HepG2 (cell line): ENCODE data around the gene MMP28. TPM values are rescaled to one million over a fixed set of nuclear protein-coding genes. Genes with fewer than 3 reads are reported as not detected.

Experiments
- ATAC-seq: fragments of 200-7000 bp; cut with Tn5 transposase; 3 replicates; pipeline ENCODE4 v1.9.1; 2020; ENCODE audit warnings: mild to moderate bottlenecking, moderate library complexity
- BruUV-seq: library from RNA; stranded (reverse); fragments of 400-500 nt; replicated peaks from 2 replicates; lab custom pipeline; 2021; lab: Mats Ljungman, UMichigan
- CTCF ChIA-PET: fragments of 300-600 bp; formaldehyde crosslinking; extraction: SDS; loops from one replicate; lab custom pipeline; 2021; ENCODE audit warnings: low total read pairs, inconsistent platforms, low intra/inter-chr PET ratio; lab: Yijun Ruan, JAX
- POLR2A ChIA-PET: fragments of 350-600 bp; sonication (Branson Sonifier 250); formaldehyde crosslinking; loops from one replicate; lab custom pipeline; 2020; ENCODE audit warnings: antibody characterized with exemption, inconsistent platforms; lab: Yijun Ruan, JAX
- DNase-seq: peaks from one replicate; pipeline ENCODE4 v3.0.0-alpha.2; 2015; ENCODE audit warnings: low spot score
- FAIRE-seq: peaks from 3 replicates; lab custom pipeline; 2011; peaks lifted over from hg19 to GRCh38; lab: Jason Lieb, UNC
- H2AFZ ChIP-seq: one replicate; pipeline ENCODE4 v1.6.1; 2011; ENCODE audit warnings: low read length, inconsistent platforms
- H3K27ac ChIP-seq: fragments of 300-600 bp; 3 replicates; pipeline ENCODE4 v1.8.0; 2011; ENCODE audit warnings: mixed run types, mild to moderate bottlenecking, mixed read lengths, low read length, inconsistent platforms; ENCODE audit not compliant: insufficient read depth; ENCODE audit errors: extremely low read length
- H3K27me3 ChIP-seq, 2 experiments: fragments of 200-600 bp in 1 of 2; 2 replicates in 1 of 2; 3 replicates in 1 of 2; pipeline versions ENCODE4 v1.6.0 to v1.8.0; 2011; ENCODE audit warnings: low read length in 2 of 2, mild to moderate bottlenecking in 2 of 2, moderate library complexity in 2 of 2, inconsistent platforms in 1 of 2; ENCODE audit not compliant: insufficient read depth in 2 of 2, control insufficient read depth in 1 of 2
- H3K36me3 ChIP-seq, 2 experiments: fragments of 200-600 bp in 1 of 2; replicated peaks in 1 of 2; 2 replicates in 1 of 2; 3 replicates in 1 of 2; pipeline versions ENCODE4 v1.5.1 to v1.8.0; 2011; ENCODE audit warnings: low read length in 2 of 2, inconsistent platforms in 1 of 2; ENCODE audit not compliant: insufficient read depth in 2 of 2, control insufficient read depth in 1 of 2
- H3K4me1 ChIP-seq: 2 replicates; pipeline ENCODE4 v1.5.1; 2012; ENCODE audit warnings: low read length, inconsistent platforms; ENCODE audit not compliant: insufficient read depth
- H3K4me2 ChIP-seq: 2 replicates; pipeline ENCODE4 v1.6.0; 2011; ENCODE audit warnings: low read depth, low read length, inconsistent platforms
- H3K4me3 ChIP-seq, 3 experiments: fragments of 200-600 bp in 1 of 3; sonication (generic), shearing (Covaris generic) in 1 of 3; replicated peaks in 1 of 3; 2 replicates each; pipeline ENCODE4 v1.5.1; 2011 to 2016; ENCODE audit warnings: low read length in 3 of 3, inconsistent platforms in 2 of 3, low read depth in 2 of 3, mild to moderate bottlenecking in 2 of 3, control low read depth in 1 of 3, mixed read lengths in 1 of 3; ENCODE audit not compliant: insufficient read depth in 1 of 3
- H3K79me2 ChIP-seq: one replicate; pipeline ENCODE4 v1.6.1; 2011; ENCODE audit warnings: low read length, inconsistent platforms; ENCODE audit not compliant: insufficient read depth
- H3K9ac ChIP-seq: 2 replicates; pipeline ENCODE4 v1.6.0; 2011; ENCODE audit warnings: mild to moderate bottlenecking, low read depth, low read length, inconsistent platforms; ENCODE audit not compliant: insufficient read depth
- H3K9me3 ChIP-seq: 2 replicates; pipeline ENCODE4 v1.5.1; 2012; ENCODE audit warnings: mild to moderate bottlenecking, low read length
- H4K20me1 ChIP-seq: 2 replicates; pipeline ENCODE4 v1.6.0; 2011; ENCODE audit warnings: inconsistent platforms, mild to moderate bottlenecking, low read length, moderate library complexity; ENCODE audit not compliant: insufficient read depth
- ATF7 ChIP-seq, 2 experiments: fragments of 450-650 bp in 1 of 2; sonication (generic) in 1 of 2; formaldehyde crosslinking in 1 of 2; IDR thresholded peaks; 2 replicates each; pipeline versions ENCODE4 v1.4.0 to v1.6.1; 2016 to 2020; ENCODE audit warnings: antibody characterized with exemption in 1 of 2, mild to moderate bottlenecking in 1 of 2, missing genetic modification reagents in 1 of 2
- CC2D1A ChIP-seq: sonication (generic); formaldehyde crosslinking; IDR thresholded peaks from 2 replicates; pipeline ENCODE4 v1.8.1; 2023; ENCODE audit warnings: mild to moderate bottlenecking, missing genetic modification reagents
- ZNF180 ChIP-seq: sonication (generic); formaldehyde crosslinking; IDR thresholded peaks from 2 replicates; pipeline ENCODE4 v1.4.0; 2020; ENCODE audit warnings: low read depth, missing genetic modification reagents, borderline replicate concordance
- ZNF367 ChIP-seq: sonication (generic); formaldehyde crosslinking; IDR thresholded peaks from 2 replicates; pipeline ENCODE4 v1.4.0; 2020; ENCODE audit warnings: missing genetic modification reagents, borderline replicate concordance
- ZNF816 ChIP-seq: sonication (generic); formaldehyde crosslinking; IDR thresholded peaks from 2 replicates; pipeline ENCODE4 v1.8.0; 2022; ENCODE audit warnings: missing genetic modification reagents, mild to moderate bottlenecking, borderline replicate concordance
- WGBS: methylation state at CpG from one replicate; pipeline ENCODE4 v1.1.6; 2017; ENCODE audit warnings: low lambda C conversion rate; 5-methylcytosine and 5-hydroxymethylcytosine counted together
- in situ Hi-C: cut with HindIII; loops from 2 replicates; pipeline ENCODE4 v1.10.0; 2017; ENCODE audit warnings: low pct_unique_long_range_greater_than_20kb; ENCODE audit not compliant: extremely low pct_ligation_motif_present
- intact Hi-C: fragments of 100-400 bp; cut with micrococcal nuclease; formaldehyde crosslinking; loops from one replicate; pipeline ENCODE4 v1.10.0; 2022; ENCODE audit not compliant: unreplicated experiment
- polyA plus RNA-seq, 8 experiments: library from polyadenylated mRNA; depleted of rRNA in 3 of 8; stranded (reverse) in 7 of 8; unstranded in 1 of 8; fragments of >200 nt; fragmentation: Illumina TruSeq in 4 of 8; extraction: Trizol in 4 of 8; gene quantifications; 2 replicates each; pipeline versions ENCODE4 v1.2.1 to v1.2.3, GENCODE V29; 2011 to 2016; ENCODE audit warnings: low read depth in 4 of 8, missing spikeins in 1 of 8, mixed read lengths in 1 of 8; ENCODE audit not compliant: insufficient read depth in 1 of 8
- total RNA-seq, 5 experiments: library from RNA; depleted of rRNA; stranded (reverse); fragments of >200 nt; fragmentation: Illumina TruSeq; extraction: Trizol; gene quantifications; 2 replicates each; pipeline ENCODE4 v1.2.3, GENCODE V29; 2016; ENCODE audit warnings: low read depth in 1 of 5
- TF ChIP-seq, protein P1 (sequence below): sonication (generic); formaldehyde crosslinking; IDR thresholded peaks from 2 replicates; pipeline ENCODE4 v1.4.0; 2020; ENCODE audit warnings: missing genetic modification reagents, mild to moderate bottlenecking, borderline replicate concordance

The MMP28 gene
- total and polyA plus RNA-seq, 2 of the 13 experiments (the other 11 are each of a cell fraction or from before 2014, with no cell fraction given): not detected

DNA sequence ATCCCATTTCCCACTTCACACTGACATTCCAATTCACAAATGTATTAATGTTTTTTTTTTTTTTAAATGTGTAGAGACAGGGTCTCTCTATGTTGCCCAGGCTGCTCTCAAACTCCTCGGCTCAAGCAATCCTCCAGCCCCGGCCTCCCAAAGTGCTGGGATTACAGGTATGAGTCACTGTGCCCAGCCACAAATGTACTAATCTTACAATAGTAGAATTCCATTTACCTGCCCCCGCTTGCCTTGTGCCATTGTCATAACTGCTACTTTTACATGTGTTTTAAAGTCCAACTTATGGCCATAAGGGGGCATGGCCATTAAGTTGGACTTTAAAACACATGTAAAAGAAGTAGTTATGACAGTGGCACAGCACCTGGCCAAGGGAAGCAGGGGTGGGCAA is 4.6 kb downstream of the MMP28 start (continued):
- TF ChIP-seq, protein P1, sequence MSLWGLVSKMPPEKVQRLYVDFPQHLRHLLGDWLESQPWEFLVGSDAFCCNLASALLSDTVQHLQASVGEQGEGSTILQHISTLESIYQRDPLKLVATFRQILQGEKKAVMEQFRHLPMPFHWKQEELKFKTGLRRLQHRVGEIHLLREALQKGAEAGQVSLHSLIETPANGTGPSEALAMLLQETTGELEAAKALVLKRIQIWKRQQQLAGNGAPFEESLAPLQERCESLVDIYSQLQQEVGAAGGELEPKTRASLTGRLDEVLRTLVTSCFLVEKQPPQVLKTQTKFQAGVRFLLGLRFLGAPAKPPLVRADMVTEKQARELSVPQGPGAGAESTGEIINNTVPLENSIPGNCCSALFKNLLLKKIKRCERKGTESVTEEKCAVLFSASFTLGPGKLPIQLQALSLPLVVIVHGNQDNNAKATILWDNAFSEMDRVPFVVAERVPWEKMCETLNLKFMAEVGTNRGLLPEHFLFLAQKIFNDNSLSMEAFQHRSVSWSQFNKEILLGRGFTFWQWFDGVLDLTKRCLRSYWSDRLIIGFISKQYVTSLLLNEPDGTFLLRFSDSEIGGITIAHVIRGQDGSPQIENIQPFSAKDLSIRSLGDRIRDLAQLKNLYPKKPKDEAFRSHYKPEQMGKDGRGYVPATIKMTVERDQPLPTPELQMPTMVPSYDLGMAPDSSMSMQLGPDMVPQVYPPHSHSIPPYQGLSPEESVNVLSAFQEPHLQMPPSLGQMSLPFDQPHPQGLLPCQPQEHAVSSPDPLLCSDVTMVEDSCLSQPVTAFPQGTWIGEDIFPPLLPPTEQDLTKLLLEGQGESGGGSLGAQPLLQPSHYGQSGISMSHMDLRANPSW (CRISPR knock-in tag): no peak
- no peak for TF ChIP-seq CC2D1A
- TF ChIP-seq ZNF180 (CRISPR knock-in tag): no peak
- TF ChIP-seq ZNF367 (CRISPR knock-in tag): no peak
- TF ChIP-seq, all 625 proteins: peak for 0

DNA sequence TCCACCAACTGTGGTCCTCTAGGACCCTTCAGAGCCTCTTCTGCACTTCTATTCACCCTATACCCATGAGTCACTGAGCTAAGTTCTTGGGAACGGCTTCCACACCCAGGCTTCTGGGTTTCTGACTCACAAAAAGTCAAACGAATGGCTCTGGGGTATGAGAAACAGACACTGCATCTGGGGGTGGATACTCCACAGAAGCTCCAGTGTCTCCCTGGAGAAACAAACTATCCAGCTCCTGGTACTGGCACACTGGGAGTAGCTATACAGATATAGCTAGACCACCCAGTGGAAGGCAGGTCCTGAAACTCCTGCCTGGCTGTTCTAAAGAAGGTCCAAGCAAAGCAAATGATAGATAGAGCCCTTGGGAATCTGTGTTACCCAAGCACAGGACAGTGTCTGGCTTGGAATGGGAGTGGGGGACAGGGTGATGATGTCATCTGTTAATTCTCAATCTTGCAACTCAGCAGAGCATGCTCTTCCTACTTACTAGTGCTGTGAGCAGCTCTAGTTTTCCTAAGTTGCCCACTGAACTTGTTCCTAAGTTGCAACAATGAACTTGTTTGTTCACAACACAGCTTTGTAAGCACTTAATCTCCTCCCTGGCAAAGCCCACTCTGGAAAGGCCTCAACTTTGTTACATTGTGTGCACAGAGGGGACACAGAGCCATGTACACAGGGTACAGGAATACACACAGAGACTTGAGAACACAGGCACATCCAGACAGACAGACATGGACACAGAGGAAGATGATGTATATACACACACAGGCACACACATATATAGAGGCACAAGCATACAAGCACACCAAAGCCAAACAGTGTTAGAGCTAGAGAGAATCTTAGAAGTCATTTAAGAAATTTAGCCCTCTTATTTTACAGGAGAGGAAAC is 6.7 kb downstream of the MMP28 start:
- FAIRE-seq (no peak), DNase-seq (no peak), ATAC-seq (no peak)
- Histone ChIP-seq H4K20me1 (no peaks in the 10 kb centered on the region), H3K4me2 (no peak overlapping the region), H3K4me1 (peaks cover 7% of the 10 kb centered on the region), H3K79me2 (no peaks in the 10 kb centered on the region), H3K9ac (no peak overlapping the region), H3K4me3 (no peak overlapping the region), H3K27ac (no peak overlapping the region), H3K36me3 (no peaks in the 10 kb centered on the region), H3K9me3 (no peaks in the 10 kb centered on the region), H3K27me3 (peaks cover 3 to 57% of the 10 kb centered on the region in 2 experiments; a peak in 4 of 5 replicates), H2AFZ (no peak overlapping the region)
- TF ChIP-seq ZNF816 (CRISPR knock-in tag): no peak
- peak; percentile 93 for TF ChIP-seq ATF7 (IDR thresholded peaks at IDR 0.05)
- no peak for TF ChIP-seq ATF7 (CRISPR knock-in tag; IDR thresholded peaks at IDR 0.05)
- intact Hi-C loops (no loop called here), in situ Hi-C loops (no loop called here)
- POLR2A ChIA-PET: interaction anchor here (0.5 to 1.3 kb wide), 2 partner anchors 20 to 107 kb away, joined by 3 read pairs; partner anchors contain the start of gene TAF15
- 0% methylated on average over 2 of the region's 2 CpGs for WGBS
- CTCF ChIA-PET: no interaction called here
- no TSS peak for BruUV-seq
